H1 (cell line): ENCODE measurements around the gene PRR16. TPM values are rescaled to one million over a fixed set of nuclear protein-coding genes. Genes with fewer than 3 reads are reported as not detected.

Experiments used
- CTCF ChIA-PET: fragments of 300-600 bp; sonication (Branson Sonifier 250); formaldehyde crosslinking; loops from one replicate; lab custom pipeline; 2021; ENCODE audit not compliant: partially characterized antibody; lab: Charles Lee
- POLR2A ChIA-PET: fragments of 300-600 bp; sonication (Branson Sonifier 250); formaldehyde crosslinking; loops from one replicate; lab custom pipeline; 2021; ENCODE audit warnings: inconsistent platforms; ENCODE audit not compliant: partially characterized antibody; lab: Charles Lee
- DNase-seq, 2 experiments: peaks; one replicate each; pipeline versions ENCODE4 v3.0.0 to v3.0.0-alpha.2; 2010 to 2022; ENCODE audit warnings: low spot score in 2 of 2, low read depth in 1 of 2, mixed read lengths in 1 of 2
- FAIRE-seq: peaks from 2 replicates; lab custom pipeline; 2011; peaks lifted over from hg19 to GRCh38; lab: Jason Lieb, UNC
- H2AFZ ChIP-seq: 2 replicates; pipeline ENCODE4 v1.8.1; 2012; ENCODE audit warnings: low read length, inconsistent platforms
- H2AK5ac ChIP-seq: 2 replicates; pipeline ENCODE4 v1.6.1; 2013; ENCODE audit warnings: low read depth, low read length
- H2BK120ac ChIP-seq: replicated peaks from 2 replicates; pipeline ENCODE3; 2013; ENCODE audit warnings: low read depth, low read length, inconsistent platforms
- H2BK12ac ChIP-seq: 2 replicates; pipeline ENCODE4 v1.6.1; 2013; ENCODE audit warnings: low read depth, low read length
- H2BK15ac ChIP-seq: 2 replicates; pipeline ENCODE4 v1.6.1; 2013; ENCODE audit warnings: low read length
- H2BK20ac ChIP-seq: 2 replicates; pipeline ENCODE4 v1.6.1; 2013; ENCODE audit warnings: low read length
- H2BK5ac ChIP-seq: 2 replicates; pipeline ENCODE4 v1.6.1; 2013; ENCODE audit warnings: low read depth, low read length
- H3K14ac ChIP-seq: 2 replicates; pipeline ENCODE4 v1.6.1; 2013; ENCODE audit warnings: inconsistent platforms; ENCODE audit not compliant: insufficient read length
- H3K18ac ChIP-seq: 2 replicates; pipeline ENCODE4 v1.6.1; 2013; ENCODE audit warnings: low read length; ENCODE audit errors: extremely low read depth
- H3K23ac ChIP-seq: 2 replicates; pipeline ENCODE4 v1.6.1; 2013; ENCODE audit warnings: inconsistent platforms; ENCODE audit not compliant: insufficient read length
- H3K23me2 ChIP-seq: 2 replicates; pipeline ENCODE4 v1.6.1; 2013; ENCODE audit warnings: low read depth, low read length
- H3K27ac ChIP-seq: 2 replicates; pipeline ENCODE4 v1.6.1; 2011; ENCODE audit warnings: low read depth, low read length, inconsistent platforms
- H3K27me3 ChIP-seq, 4 experiments: replicated peaks in 1 of 4; 1 replicate in 1 of 4; 2 replicates in 3 of 4; pipeline versions ENCODE4 v1.6.1 to v1.8.1; 2011 to 2013; ENCODE audit warnings: low read length in 3 of 4, mild to moderate bottlenecking in 3 of 4, inconsistent platforms in 2 of 4, mixed read lengths in 2 of 4, moderate library complexity in 1 of 4; ENCODE audit not compliant: control insufficient read depth in 3 of 4, insufficient read depth in 3 of 4; ENCODE audit errors: extremely low read depth in 1 of 4
- H3K36me3 ChIP-seq, 4 experiments: 2 replicates each; pipeline versions ENCODE4 v1.6.1 to v1.8.1; 2011 to 2013; ENCODE audit warnings: mild to moderate bottlenecking in 4 of 4, low read length in 3 of 4, moderate library complexity in 2 of 4, control low read depth in 1 of 4, inconsistent platforms in 1 of 4; ENCODE audit not compliant: insufficient read depth in 4 of 4, control insufficient read depth in 2 of 4
- H3K4ac ChIP-seq: replicated peaks from 2 replicates; pipeline ENCODE3; 2013; ENCODE audit warnings: low read length, low read depth, mixed read lengths, inconsistent platforms; ENCODE audit not compliant: insufficient read length
- H3K4me1 ChIP-seq, 4 experiments: replicated peaks in 1 of 4; 1 replicate in 1 of 4; 2 replicates in 3 of 4; pipeline versions ENCODE4 v1.6.1 to v1.8.1; 2011 to 2013; ENCODE audit warnings: low read length in 3 of 4, inconsistent platforms in 2 of 4, mixed read lengths in 1 of 4; ENCODE audit not compliant: insufficient read depth in 4 of 4, control insufficient read depth in 3 of 4
- H3K4me2 ChIP-seq, 2 experiments: 2 replicates each; pipeline versions ENCODE4 v1.6.1 to v1.8.1; 2011 to 2013; ENCODE audit warnings: low read depth in 2 of 2, low read length in 2 of 2, control low read depth in 1 of 2, inconsistent platforms in 1 of 2, mild to moderate bottlenecking in 1 of 2; ENCODE audit not compliant: insufficient read depth in 1 of 2
- H3K4me3 ChIP-seq, 4 experiments: fragments of 200-600, 300-600 bp in 1 of 4; sonication (generic), shearing (Covaris generic), sonication (Bioruptor Twin) in 1 of 4; 2 replicates each; pipeline versions ENCODE4 v1.5.1 to v1.8.1; 2011 to 2016; ENCODE audit warnings: low read length in 4 of 4, low read depth in 3 of 4, control low read depth in 2 of 4, inconsistent platforms in 2 of 4, mild to moderate bottlenecking in 2 of 4, mixed read lengths in 1 of 4, moderate library complexity in 1 of 4; ENCODE audit not compliant: insufficient read depth in 2 of 4; ENCODE audit errors: extremely low read depth in 1 of 4
- H3K56ac ChIP-seq: replicated peaks from 2 replicates; pipeline ENCODE3; 2013; ENCODE audit warnings: low read depth, mild to moderate bottlenecking, mixed read lengths, low read length, inconsistent platforms; ENCODE audit not compliant: insufficient read length
- H3K79me1 ChIP-seq: 2 replicates; pipeline ENCODE4 v1.6.1; 2013; ENCODE audit warnings: low read depth, low read length, control low read depth
- H3K79me2 ChIP-seq, 2 experiments: 2 replicates each; pipeline versions ENCODE4 v1.6.1 to v1.8.1; 2012 to 2013; ENCODE audit warnings: low read length in 2 of 2, mild to moderate bottlenecking in 2 of 2, inconsistent platforms in 1 of 2; ENCODE audit not compliant: insufficient read depth in 2 of 2, control insufficient read depth in 1 of 2
- H3K9ac ChIP-seq, 4 experiments: replicated peaks in 1 of 4; 1 replicate in 1 of 4; 2 replicates in 3 of 4; pipeline versions ENCODE4 v1.6.1 to v1.8.1; 2011 to 2013; ENCODE audit warnings: low read depth in 3 of 4, low read length in 3 of 4, control low read depth in 2 of 4, mild to moderate bottlenecking in 2 of 4, moderate library complexity in 2 of 4, inconsistent platforms in 1 of 4; ENCODE audit errors: extremely low read depth in 1 of 4
- H3K9me3 ChIP-seq, 2 experiments: 2 replicates each; pipeline versions ENCODE4 v1.6.1 to v1.8.1; 2012 to 2013; ENCODE audit warnings: mild to moderate bottlenecking in 2 of 2, moderate library complexity in 2 of 2, control low read depth in 1 of 2, inconsistent platforms in 1 of 2, low read depth in 1 of 2, low read length in 1 of 2, mixed read lengths in 1 of 2; ENCODE audit not compliant: insufficient read depth in 2 of 2
- H4K20me1 ChIP-seq, 2 experiments: replicated peaks in 1 of 2; 2 replicates each; pipeline versions ENCODE3 to v1.8.1; 2011 to 2013; ENCODE audit warnings: inconsistent platforms in 2 of 2, low read length in 2 of 2, mild to moderate bottlenecking in 1 of 2; ENCODE audit not compliant: insufficient read depth in 2 of 2, control insufficient read depth in 1 of 2
- H4K5ac ChIP-seq: 2 replicates; pipeline ENCODE4 v1.6.1; 2013; ENCODE audit warnings: low read length, low read depth, mixed read lengths, inconsistent platforms; ENCODE audit not compliant: insufficient read length
- H4K8ac ChIP-seq: 2 replicates; pipeline ENCODE4 v1.8.0; 2013; ENCODE audit warnings: mild to moderate bottlenecking, moderate library complexity, low read length, inconsistent platforms; ENCODE audit not compliant: insufficient read depth; ENCODE audit errors: extremely low read depth
- H4K91ac ChIP-seq: replicated peaks from 2 replicates; pipeline ENCODE3; 2013; ENCODE audit warnings: low read length, mixed read lengths, inconsistent platforms; ENCODE audit not compliant: insufficient read length
- CREB1 ChIP-seq: IDR thresholded peaks from 2 replicates; pipeline ENCODE4 v1.6.1; 2012; ENCODE audit warnings: inconsistent platforms
- EGR1 ChIP-seq: IDR thresholded peaks from 2 replicates; pipeline ENCODE4 v1.6.1; 2011; ENCODE audit warnings: low read depth, low read length, borderline replicate concordance
- EZH2 ChIP-seq: fragments of 200-600 bp; sonication (generic); IDR thresholded peaks from 2 replicates; pipeline ENCODE4 v1.7.1; 2012; ENCODE audit warnings: low read depth, mild to moderate bottlenecking, moderate library complexity, low read length, inconsistent platforms; ENCODE audit not compliant: severe bottlenecking
- TAF1 ChIP-seq: IDR thresholded peaks from 2 replicates; pipeline ENCODE4 v1.6.1; 2011; ENCODE audit warnings: mild to moderate bottlenecking, low read depth, low read length
- TAF7 ChIP-seq: optimal IDR thresholded peaks from 2 replicates; pipeline ENCODE3; 2011; ENCODE audit warnings: low read depth, mild to moderate bottlenecking, inconsistent platforms, low read length, moderate library complexity, borderline replicate concordance
- TBP ChIP-seq: IDR thresholded peaks from 2 replicates; pipeline ENCODE4 v1.6.1; 2011; ENCODE audit warnings: low read depth, low read length, improper control_type of control experiment
- USF2 ChIP-seq: IDR thresholded peaks from 2 replicates; pipeline ENCODE4 v1.6.1; 2011; ENCODE audit warnings: low read length, improper control_type of control experiment
- WGBS, 2 experiments: shearing (Covaris generic) in 1 of 2; methylation state at CpG; one replicate each; pipeline versions ENCODE4 v1.1.6 to v1.1.7; 2013 to 2015; ENCODE audit warnings: low lambda C conversion rate in 2 of 2, mixed read lengths in 2 of 2, inconsistent platforms in 1 of 2, low coverage in 1 of 2, missing lambda C conversion rate in 1 of 2; ENCODE audit not compliant: insufficient replicate concordance in 2 of 2, insufficient coverage in 1 of 2, insufficient read length in 1 of 2; ENCODE audit errors: extremely low coverage in 1 of 2, missing lambda C conversion rate in 1 of 2; 5-methylcytosine and 5-hydroxymethylcytosine counted together
- polyA plus RNA-seq, 7 experiments: library from polyadenylated mRNA; depleted of rRNA in 3 of 7; stranded (reverse) in 5 of 7; unstranded in 2 of 7; fragments of >200 nt in 5 of 7; fragments of 200-250 nt in 2 of 7; gene quantifications; 1 replicate in 5 of 7; 2 replicates in 1 of 7; 4 replicates in 1 of 7; pipeline versions ENCODE4 v1.2.1 to v1.2.3, GENCODE V29; 2011 to 2013; ENCODE audit warnings: missing spikeins in 2 of 7, mixed read lengths in 2 of 7
- total RNA-seq: library from RNA; stranded (reverse); fragmentation: NEBNext Ultra II Directional; extraction: Animal tissue kit (Norgen Biotek cat#: 25700); gene quantifications from 2 replicates; pipeline ENCODE4 v1.2.1, GENCODE V29; 2021

PRR16 gene
- total and polyA plus RNA-seq, 2 of the 8 experiments (the other 6 are each of a cell fraction or from before 2014, with no cell fraction given) = 0.73 to 1.6 TPM

- no peak overlapping the region for H2BK5ac ChIP-seq
- DNase-seq (no peak), FAIRE-seq (no peak)
- no peak overlapping the region for H3K4me2 ChIP-seq
- no peaks in the 10 kb centered on the region for H3K9me3 ChIP-seq
- TF ChIP-seq USF2 (no peak), EZH2 (no peak), EGR1 (no peak), TAF7 (no peak), CREB1 (no peak), TBP (no peak), TAF1 (no peak)
- H4K91ac ChIP-seq = no peak overlapping the region
- H3K23ac ChIP-seq = no peak overlapping the region
- no peaks in the 10 kb centered on the region for H3K79me2 ChIP-seq
- H3K27ac ChIP-seq = no peak overlapping the region
- no peak overlapping the region for H2BK12ac ChIP-seq
- no peak overlapping the region for H4K5ac ChIP-seq
- no peak overlapping the region for H2AK5ac ChIP-seq
- no peak overlapping the region for H3K9ac ChIP-seq
- POLR2A ChIA-PET = no interaction called here
- CTCF ChIA-PET = no interaction called here
- no peak overlapping the region for H2BK120ac ChIP-seq
- 89% methylated on average over 1 of the region's 1 CpG; no CpG with 5 or more reads in 1 of the 2 experiments for WGBS, 2 experiments
- no peak overlapping the region for H3K14ac ChIP-seq
- no peak overlapping the region for H2BK15ac ChIP-seq
- H4K20me1 ChIP-seq = no peaks in the 10 kb centered on the region
- H2BK20ac ChIP-seq = no peak overlapping the region
- no peak overlapping the region for H3K4ac ChIP-seq
- no peak overlapping the region for H3K56ac ChIP-seq
- no peak overlapping the region for H3K18ac ChIP-seq
- no peaks in the 10 kb centered on the region for H3K4me1 ChIP-seq
- no peaks in the 10 kb centered on the region for H3K27me3 ChIP-seq
- H3K79me1 ChIP-seq = no peaks in the 10 kb centered on the region
- H2AFZ ChIP-seq = no peak overlapping the region
- H4K8ac ChIP-seq = no peak overlapping the region
- no peak overlapping the region for H3K4me3 ChIP-seq
- H3K23me2 ChIP-seq = no peaks in the 10 kb centered on the region
- no peaks in the 10 kb centered on the region for H3K36me3 ChIP-seq
Observed at GRCh38 chr5:120567066-120567465, 103.0 kb downstream of the PRR16 start.
